MM.1S (cell line): ENCODE data around the gene DUXA.
"Not testable (repeated sequence)": the region's sequence is repeated elsewhere in the genome, so short reads cannot be mapped to it uniquely, and the experiment has no call there.

Source experiments
- DNase-seq: peaks from one replicate; pipeline ENCODE4 v3.0.0-alpha.2; 2015
- H2AFZ ChIP-seq: fragments of 300-600 bp; sonication (generic); 2 replicates; pipeline ENCODE4 v1.6.0; 2016; ENCODE audit warnings: antibody characterized with exemption, low read length
- H3F3A ChIP-seq: fragments of 300-600 bp; sonication (generic); 2 replicates; pipeline ENCODE4 v1.6.1; 2016; ENCODE audit warnings: mild to moderate bottlenecking, antibody characterized with exemption, low read length, moderate library complexity, mixed read lengths; ENCODE audit not compliant: insufficient read depth
- H3K27ac ChIP-seq: fragments of 300-600 bp; sonication (generic); 2 replicates; pipeline ENCODE4 v1.5.1; 2016; ENCODE audit warnings: mild to moderate bottlenecking, low read length
- H3K27me3 ChIP-seq: fragments of 300-600 bp; sonication (generic); replicated peaks from 2 replicates; pipeline ENCODE4 v1.6.0; 2016; ENCODE audit warnings: low read length; ENCODE audit not compliant: insufficient read depth
- H3K36me3 ChIP-seq: fragments of 300-600 bp; sonication (generic); replicated peaks from 2 replicates; pipeline ENCODE4 v1.6.1; 2016; ENCODE audit warnings: mild to moderate bottlenecking, low read length, mixed read lengths; ENCODE audit not compliant: insufficient read depth
- H3K4me1 ChIP-seq: fragments of 300-600 bp; sonication (generic); 2 replicates; pipeline ENCODE4 v1.6.1; 2016; ENCODE audit warnings: low read length, mixed read lengths
- H3K4me2 ChIP-seq: fragments of 300-600 bp; sonication (generic); 2 replicates; pipeline ENCODE4 v1.6.0; 2016; ENCODE audit warnings: low read depth, low read length
- H3K4me3 ChIP-seq: fragments of 300-600 bp; sonication (generic); 2 replicates; pipeline ENCODE4 v1.5.1; 2016; ENCODE audit warnings: low read length, mixed read lengths
- H3K79me2 ChIP-seq: fragments of 300-600 bp; sonication (generic); 2 replicates; pipeline ENCODE4 v1.6.1; 2016; ENCODE audit warnings: mixed run types, low read length, mixed read lengths
- H3K9ac ChIP-seq: fragments of 300-600 bp; sonication (generic); 2 replicates; pipeline ENCODE4 v1.6.1; 2016; ENCODE audit warnings: low read length, mixed read lengths
- H3K9me2 ChIP-seq: fragments of 300-600 bp; sonication (generic); replicated peaks from 2 replicates; pipeline ENCODE4 v1.6.1; 2016; ENCODE audit warnings: mild to moderate bottlenecking, low read length, mixed read lengths; ENCODE audit not compliant: insufficient read depth
- H3K9me3 ChIP-seq: fragments of 300-600 bp; sonication (generic); replicated peaks from 2 replicates; pipeline ENCODE4 v1.6.1; 2016; ENCODE audit warnings: mild to moderate bottlenecking, low read length, mixed read lengths; ENCODE audit not compliant: insufficient read depth
- H4K20me1 ChIP-seq: fragments of 300-600 bp; sonication (generic); 2 replicates; pipeline ENCODE4 v1.6.1; 2016; ENCODE audit warnings: mild to moderate bottlenecking, low read length, moderate library complexity, mixed read lengths; ENCODE audit not compliant: insufficient read depth
- EZH2 ChIP-seq: fragments of 300-600 bp; sonication (generic); optimal IDR thresholded peaks from 2 replicates; pipeline ENCODE3; 2017; ENCODE audit warnings: low read depth, mild to moderate bottlenecking, antibody characterized with exemption, low read length, mixed read lengths
- EZH2phosphoT487 ChIP-seq: fragments of 300-600 bp; sonication (generic); IDR thresholded peaks from 2 replicates; pipeline ENCODE4 v1.6.1; 2018; ENCODE audit warnings: antibody characterized with exemption, low read length
- TF ChIP-seq, protein P1 (sequence below): fragments of 300-600 bp; sonication (generic); IDR thresholded peaks from 2 replicates; pipeline ENCODE4 v1.5.1; 2016; ENCODE audit warnings: antibody characterized with exemption, low read length, mixed read lengths

The DUXA gene

DNA sequence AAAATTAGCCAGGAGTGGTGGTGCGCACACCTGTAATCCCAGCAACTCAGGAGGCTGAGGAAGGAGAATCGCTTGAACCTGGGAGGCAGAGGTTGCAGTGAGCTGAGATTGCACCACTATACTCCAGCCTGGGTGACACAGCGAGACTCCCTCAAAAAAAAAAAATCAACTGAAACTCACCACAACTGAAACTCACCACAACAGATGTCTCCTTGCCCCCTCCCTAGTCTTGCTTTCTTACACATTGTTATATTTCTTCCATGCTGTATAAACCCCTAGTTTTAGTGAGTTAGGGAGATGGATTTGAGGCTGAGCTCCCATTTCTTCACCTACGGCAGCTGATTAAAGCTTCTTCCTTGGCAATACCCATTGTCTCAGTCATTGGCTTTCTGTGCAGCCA is 25.6 kb downstream of the DUXA start:
- no peaks in the 10 kb centered on the region for H3K4me1 ChIP-seq
- no peaks in the 10 kb centered on the region for H3K79me2 ChIP-seq
- no peaks in the 10 kb centered on the region for H3K9me3 ChIP-seq
- H3K9ac ChIP-seq, result no peak overlapping the region
- DNase-seq, result no peak
- H2AFZ ChIP-seq, result no peak overlapping the region
- H3K36me3 ChIP-seq, result no peaks in the 10 kb centered on the region
- no peak overlapping the region for H3K27ac ChIP-seq
- TF ChIP-seq, protein P1, sequence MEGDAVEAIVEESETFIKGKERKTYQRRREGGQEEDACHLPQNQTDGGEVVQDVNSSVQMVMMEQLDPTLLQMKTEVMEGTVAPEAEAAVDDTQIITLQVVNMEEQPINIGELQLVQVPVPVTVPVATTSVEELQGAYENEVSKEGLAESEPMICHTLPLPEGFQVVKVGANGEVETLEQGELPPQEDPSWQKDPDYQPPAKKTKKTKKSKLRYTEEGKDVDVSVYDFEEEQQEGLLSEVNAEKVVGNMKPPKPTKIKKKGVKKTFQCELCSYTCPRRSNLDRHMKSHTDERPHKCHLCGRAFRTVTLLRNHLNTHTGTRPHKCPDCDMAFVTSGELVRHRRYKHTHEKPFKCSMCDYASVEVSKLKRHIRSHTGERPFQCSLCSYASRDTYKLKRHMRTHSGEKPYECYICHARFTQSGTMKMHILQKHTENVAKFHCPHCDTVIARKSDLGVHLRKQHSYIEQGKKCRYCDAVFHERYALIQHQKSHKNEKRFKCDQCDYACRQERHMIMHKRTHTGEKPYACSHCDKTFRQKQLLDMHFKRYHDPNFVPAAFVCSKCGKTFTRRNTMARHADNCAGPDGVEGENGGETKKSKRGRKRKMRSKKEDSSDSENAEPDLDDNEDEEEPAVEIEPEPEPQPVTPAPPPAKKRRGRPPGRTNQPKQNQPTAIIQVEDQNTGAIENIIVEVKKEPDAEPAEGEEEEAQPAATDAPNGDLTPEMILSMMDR, result no peak
- TF ChIP-seq EZH2 (no peak), EZH2phosphoT487 (no peak)
- H4K20me1 ChIP-seq, result no peaks in the 10 kb centered on the region
- H3K9me2 ChIP-seq, result no peaks in the 10 kb centered on the region
- no peak overlapping the region for H3K4me3 ChIP-seq
- H3K4me2 ChIP-seq, result no peak overlapping the region
- H3F3A ChIP-seq, result no peaks in the 10 kb centered on the region
- H3K27me3 ChIP-seq, result no peaks in the 10 kb centered on the region

DNA sequence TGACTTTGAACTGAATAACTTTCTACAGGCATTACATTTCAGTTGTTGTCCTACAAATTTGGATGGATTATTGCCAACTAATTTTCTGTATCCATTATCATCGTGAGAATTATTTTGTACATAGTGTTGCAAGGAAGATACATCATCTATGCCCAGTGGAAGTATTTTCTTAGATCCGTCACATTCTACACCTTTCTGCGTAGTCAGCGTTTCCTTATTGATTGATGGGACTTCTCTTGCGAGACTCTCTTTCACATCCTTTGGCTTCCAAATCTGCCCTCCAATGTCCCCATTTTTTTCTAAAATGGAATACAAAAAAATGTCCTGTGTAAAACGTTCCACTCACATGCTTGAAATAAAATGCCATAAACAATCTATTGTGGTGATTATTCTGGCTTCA is 31.5 kb downstream of the DUXA start:
- Histone ChIP-seq H3K36me3 (no peaks in the 10 kb centered on the region), H3K9me2 (no peaks in the 10 kb centered on the region), H3K4me2 (no peak overlapping the region), H3F3A (no peaks in the 10 kb centered on the region), H4K20me1 (no peaks in the 10 kb centered on the region), H2AFZ (no peak overlapping the region), H3K4me3 (no peak overlapping the region), H3K79me2 (no peaks in the 10 kb centered on the region), H3K27me3 (no peaks in the 10 kb centered on the region), H3K27ac (no peak overlapping the region), H3K4me1 (no peaks in the 10 kb centered on the region), H3K9me3 (no peaks in the 10 kb centered on the region), H3K9ac (no peak overlapping the region)
- no peak for DNase-seq
- TF ChIP-seq EZH2phosphoT487 (no peak), EZH2 (no peak)
- TF ChIP-seq, protein P1, result no peak

DNA sequence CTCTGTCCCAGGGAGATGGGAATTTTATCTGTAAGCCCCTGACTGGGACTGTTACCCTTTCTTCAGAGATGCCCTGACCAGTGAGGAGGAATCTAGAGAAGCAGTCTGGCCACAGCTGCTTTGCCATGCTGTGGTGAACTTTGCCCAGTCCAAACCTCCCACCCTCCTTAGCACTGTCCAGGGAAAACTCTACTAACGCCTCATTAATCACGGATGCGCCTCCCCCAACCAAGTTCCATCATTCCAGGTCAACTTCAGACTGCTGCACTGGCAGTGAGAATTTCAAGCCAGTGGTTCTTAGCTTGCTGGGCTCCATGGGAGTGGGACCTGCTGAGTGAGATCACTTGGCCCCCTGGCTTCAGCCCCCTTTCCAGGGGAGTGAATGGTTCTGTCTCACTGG is 39.9 kb downstream of the DUXA start:
- not testable (repeated sequence) for H3K9ac ChIP-seq, H3K9me3 ChIP-seq, H3K36me3 ChIP-seq, H4K20me1 ChIP-seq, H3K27ac ChIP-seq, H3K27me3 ChIP-seq, H3K4me2 ChIP-seq, H2AFZ ChIP-seq, H3K4me3 ChIP-seq, H3F3A ChIP-seq, DNase-seq, H3K9me2 ChIP-seq, H3K79me2 ChIP-seq, H3K4me1 ChIP-seq

DNA sequence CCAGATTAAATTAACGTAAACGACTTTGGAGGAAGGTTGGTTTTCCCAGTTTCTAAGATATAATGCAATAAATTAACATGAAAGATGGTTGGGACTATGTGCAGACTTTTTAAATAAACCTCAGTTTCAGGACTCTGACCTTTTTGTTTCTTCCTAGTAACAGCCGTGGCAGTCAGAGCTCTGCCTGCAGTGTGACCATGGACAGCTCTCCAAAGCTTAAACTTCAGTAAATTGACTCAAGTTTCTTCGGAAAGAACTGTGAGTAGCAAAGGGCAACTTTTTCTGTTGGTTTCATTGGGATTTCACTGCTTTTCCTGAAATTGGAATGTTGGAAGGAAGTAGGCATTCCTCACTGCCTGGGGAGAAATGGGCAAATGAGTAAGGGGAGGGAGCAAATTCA is 43.4 kb downstream of the DUXA start:
- H3K79me2 ChIP-seq, result no peaks in the 10 kb centered on the region
- H3K36me3 ChIP-seq, result no peaks in the 10 kb centered on the region
- TF ChIP-seq EZH2phosphoT487 (no peak), EZH2 (no peak)
- TF ChIP-seq, protein P1, result no peak
- H3K9me3 ChIP-seq, result no peaks in the 10 kb centered on the region
- H3K4me3 ChIP-seq, result no peak overlapping the region
- H3K9ac ChIP-seq, result no peak overlapping the region
- no peak for DNase-seq
- no peaks in the 10 kb centered on the region; the same call in 1 of the 2 replicates for H3K27me3 ChIP-seq
- H4K20me1 ChIP-seq, result no peaks in the 10 kb centered on the region
- H3K4me1 ChIP-seq, result no peaks in the 10 kb centered on the region
- H3F3A ChIP-seq, result no peaks in the 10 kb centered on the region
- no peak overlapping the region for H3K4me2 ChIP-seq
- no peak overlapping the region for H2AFZ ChIP-seq
- H3K27ac ChIP-seq, result no peak overlapping the region
- no peaks in the 10 kb centered on the region for H3K9me2 ChIP-seq
